HEK293 (cell line): Measurements from ENCODE around the gene ARSD.
"Not testable (repeated sequence)": the region's sequence is repeated elsewhere in the genome, so short reads cannot be mapped to it uniquely, and the experiment has no call there.

Experiments used
- CTCF ChIA-PET: fragments of 350-600 bp; formaldehyde crosslinking; extraction: SDS; loops from one replicate; lab custom pipeline; 2021; ENCODE audit warnings: antibody characterized with exemption; lab: Yijun Ruan, JAX
- POLR2A ChIA-PET: fragments of 300-600 bp; formaldehyde crosslinking; extraction: SDS; loops from one replicate; lab custom pipeline; 2020; ENCODE audit warnings: antibody characterized with exemption, inconsistent platforms; lab: Yijun Ruan, JAX
- H3K27ac ChIP-seq: fragments of 200-500 bp; sonication (Bioruptor generic); 2 replicates; pipeline ENCODE4 v1.5.1; 2014; ENCODE audit warnings: low read depth, low read length, control low read depth, inconsistent platforms; ENCODE audit errors: extremely low read depth
- H3K36me3 ChIP-seq, 2 experiments: fragments of 200-500 bp in 1 of 2; sonication (Bioruptor generic) in 1 of 2; 1 replicate in 1 of 2; 2 replicates in 1 of 2; pipeline ENCODE4 v1.5.1; 2014 to 2017; ENCODE audit warnings: inconsistent platforms in 2 of 2, low read length in 2 of 2; ENCODE audit not compliant: control insufficient read depth in 2 of 2, insufficient read depth in 1 of 2
- H3K4me1 ChIP-seq: fragments of 200-500 bp; sonication (Bioruptor generic); 2 replicates; pipeline ENCODE4 v1.5.1; 2014; ENCODE audit warnings: mild to moderate bottlenecking, low read length, inconsistent platforms; ENCODE audit not compliant: control insufficient read depth, insufficient read depth
- H3K4me3 ChIP-seq: 2 replicates; pipeline ENCODE4 v1.5.1; 2011; ENCODE audit warnings: low read depth, mild to moderate bottlenecking, control low read depth, low read length, moderate library complexity
- H3K9me3 ChIP-seq: fragments of 200-500 bp; sonication (Bioruptor generic); 2 replicates; pipeline ENCODE4 v1.5.1; 2014; ENCODE audit warnings: low read depth, low read length, inconsistent platforms; ENCODE audit not compliant: control insufficient read depth, insufficient read depth
- GLI2 ChIP-seq: fragments of 450-650 bp; formaldehyde crosslinking; IDR thresholded peaks from 2 replicates; pipeline ENCODE4; 2017; ENCODE audit warnings: missing biosample characterization, missing genetic modification characterization, low read depth, borderline replicate concordance
- IKZF3 ChIP-seq: fragments of 450-650 bp; IDR thresholded peaks from 2 replicates; pipeline ENCODE4 v1.5.0; 2018; ENCODE audit warnings: missing biosample characterization, mild to moderate bottlenecking, missing genetic modification characterization, moderate library complexity
- KLF17 ChIP-seq: fragments of 450-650 bp; formaldehyde crosslinking; IDR thresholded peaks from 2 replicates; pipeline ENCODE4 v1.5.1; 2016; ENCODE audit warnings: missing biosample characterization, missing genetic modification characterization
- KLF9 ChIP-seq: fragments of 450-650 bp; formaldehyde crosslinking; IDR thresholded peaks from 2 replicates; pipeline ENCODE4 v1.5.1; 2016; ENCODE audit warnings: missing biosample characterization, missing genetic modification characterization, low read depth
- ZBTB6 ChIP-seq: fragments of 450-650 bp; formaldehyde crosslinking; IDR thresholded peaks from 2 replicates; pipeline ENCODE4 v1.5.1; 2017; ENCODE audit warnings: missing biosample characterization, missing genetic modification characterization
- ZBTB7A ChIP-seq: fragments of 450-650 bp; formaldehyde crosslinking; IDR thresholded peaks from 2 replicates; pipeline ENCODE4 v1.5.1; 2016; ENCODE audit warnings: low read depth, missing biosample characterization, missing genetic modification characterization
- ZNF140 ChIP-seq: fragments of 450-650 bp; formaldehyde crosslinking; IDR thresholded peaks from 2 replicates; pipeline ENCODE4 v1.5.1; 2016; ENCODE audit warnings: missing biosample characterization, missing genetic modification characterization
- ZNF169 ChIP-seq: fragments of 450-650 bp; formaldehyde crosslinking; IDR thresholded peaks from 2 replicates; pipeline ENCODE4 v1.5.1; 2016; ENCODE audit warnings: missing biosample characterization, missing genetic modification characterization
- ZNF19 ChIP-seq: fragments of 450-650 bp; formaldehyde crosslinking; IDR thresholded peaks from 2 replicates; pipeline ENCODE4; 2016; ENCODE audit warnings: missing biosample characterization, missing genetic modification characterization, low read depth
- ZNF24 ChIP-seq: fragments of 450-650 bp; formaldehyde crosslinking; IDR thresholded peaks from 2 replicates; pipeline ENCODE4 v1.5.1; 2016; ENCODE audit warnings: missing biosample characterization, missing genetic modification characterization
- ZNF335 ChIP-seq: fragments of 450-650 bp; formaldehyde crosslinking; conservative IDR thresholded peaks from 2 replicates; pipeline ENCODE4 v1.5.1; 2016; ENCODE audit warnings: missing biosample characterization, missing genetic modification characterization
- ZNF366 ChIP-seq: fragments of 450-650 bp; formaldehyde crosslinking; conservative IDR thresholded peaks from 2 replicates; pipeline ENCODE4 v1.5.1; 2016; ENCODE audit warnings: missing biosample characterization, missing genetic modification characterization
- ZNF404 ChIP-seq: fragments of 450-650 bp; formaldehyde crosslinking; IDR thresholded peaks from 2 replicates; pipeline ENCODE4 v1.5.1; 2017; ENCODE audit warnings: missing biosample characterization, missing genetic modification characterization
- ZNF433 ChIP-seq: fragments of 450-650 bp; formaldehyde crosslinking; IDR thresholded peaks from 2 replicates; pipeline ENCODE4 v1.5.1; 2016; ENCODE audit warnings: missing biosample characterization, missing genetic modification characterization, low read depth
- ZNF521 ChIP-seq: fragments of 450-650 bp; formaldehyde crosslinking; IDR thresholded peaks from 2 replicates; pipeline ENCODE4 v1.5.1; 2017; ENCODE audit warnings: missing biosample characterization, mild to moderate bottlenecking, missing genetic modification characterization
- ZNF544 ChIP-seq: fragments of 450-650 bp; formaldehyde crosslinking; IDR thresholded peaks from 2 replicates; pipeline ENCODE4 v1.5.0; 2017; ENCODE audit warnings: missing biosample characterization, missing genetic modification characterization
- ZNF580 ChIP-seq: fragments of 450-650 bp; formaldehyde crosslinking; IDR thresholded peaks from 2 replicates; pipeline ENCODE4 v1.5.1; 2016; ENCODE audit warnings: missing biosample characterization, missing genetic modification characterization
- ZNF610 ChIP-seq: fragments of 450-650 bp; formaldehyde crosslinking; IDR thresholded peaks from 2 replicates; pipeline ENCODE4 v1.5.1; 2016; ENCODE audit warnings: missing biosample characterization, missing genetic modification characterization, borderline replicate concordance
- ZNF654 ChIP-seq: fragments of 450-650 bp; formaldehyde crosslinking; IDR thresholded peaks from 2 replicates; pipeline ENCODE4 v1.5.1; 2016; ENCODE audit warnings: low read depth, missing biosample characterization, missing genetic modification characterization
- ZNF660 ChIP-seq: fragments of 450-650 bp; IDR thresholded peaks from 2 replicates; pipeline ENCODE4 v1.5.1; 2018; ENCODE audit warnings: missing biosample characterization, mild to moderate bottlenecking, missing genetic modification characterization
- ZNF704 ChIP-seq: fragments of 450-650 bp; formaldehyde crosslinking; IDR thresholded peaks from 2 replicates; pipeline ENCODE4 v1.5.1; 2016; ENCODE audit warnings: missing biosample characterization, missing genetic modification characterization

The ARSD gene

DNA sequence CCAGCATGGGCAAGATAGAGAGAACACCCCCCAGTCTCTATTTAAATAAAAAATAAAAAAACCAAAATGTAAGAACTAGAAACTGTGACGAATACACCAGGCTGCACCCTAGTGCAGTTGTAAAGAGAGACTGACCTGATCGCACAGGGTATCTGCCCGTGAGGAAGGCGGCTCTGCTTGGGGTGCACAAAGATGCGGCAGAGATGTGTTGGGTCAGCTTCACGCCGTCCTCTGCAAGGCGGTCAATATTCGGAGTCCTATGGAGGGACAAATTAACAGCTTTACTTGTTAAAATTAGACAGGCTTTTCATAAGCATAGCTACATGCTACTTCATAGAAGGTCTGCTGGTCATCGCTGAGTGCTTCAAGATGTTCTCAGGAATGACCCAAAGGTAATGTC lies 26.1 kb upstream of the ARSD start:
- H3K36me3 ChIP-seq: peaks cover 0 to 2% of the 10 kb centered on the region in 2 experiments; a peak in 1 of 3 replicates
- no peak for TF ChIP-seq IKZF3 (tag by site-specific recombination)
- CTCF ChIA-PET: no interaction called here
- H3K4me3 ChIP-seq: no peak overlapping the region
- POLR2A ChIA-PET: no interaction called here
- H3K4me1 ChIP-seq: no peaks in the 10 kb centered on the region
- no peak overlapping the region for H3K27ac ChIP-seq
- no peaks in the 10 kb centered on the region for H3K9me3 ChIP-seq

DNA sequence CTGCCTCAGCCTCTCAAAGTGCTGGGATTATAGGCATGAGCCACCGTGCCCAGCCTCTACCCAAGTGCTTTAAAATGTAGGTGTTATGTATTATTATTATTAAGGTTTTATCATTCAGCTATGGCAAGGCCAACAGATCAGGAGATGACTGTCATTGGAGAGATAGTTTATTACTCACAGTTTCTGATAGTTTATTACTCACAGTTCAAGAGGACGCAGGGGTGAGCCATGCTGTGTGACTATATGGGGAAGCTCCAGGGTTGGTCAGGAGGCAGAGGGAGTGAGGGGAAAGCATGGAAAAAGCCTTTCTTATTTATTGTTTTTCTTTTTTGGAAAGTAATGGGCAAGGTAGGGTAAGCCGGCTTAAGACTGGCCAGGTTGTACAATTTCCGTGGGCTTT lies 25.4 kb upstream of the ARSD start:
- H3K27ac ChIP-seq: no peak overlapping the region
- ChIA-PET CTCF (no interaction called here), POLR2A (no interaction called here)
- no peaks in the 10 kb centered on the region for H3K4me1 ChIP-seq
- H3K36me3 ChIP-seq: peaks cover 0 to 3% of the 10 kb centered on the region in 2 experiments; a peak in 1 of 3 replicates
- TF ChIP-seq KLF17: no peak
- no peak overlapping the region for H3K4me3 ChIP-seq
- H3K9me3 ChIP-seq: no peaks in the 10 kb centered on the region

- POLR2A ChIA-PET, CTCF ChIA-PET, H3K4me1 ChIP-seq, H3K36me3 ChIP-seq, H3K27ac ChIP-seq, H3K9me3 ChIP-seq, H3K4me3 ChIP-seq: not testable (repeated sequence)
Measured at GRCh38 chrX:2937942-2938341, 8.8 kb upstream of the ARSD start.

- H3K27ac ChIP-seq: no peak overlapping the region
- no peak overlapping the region for H3K4me3 ChIP-seq
- CTCF ChIA-PET: no interaction called here
- POLR2A ChIA-PET: no interaction called here
- H3K4me1 ChIP-seq: no peaks in the 10 kb centered on the region
- TF ChIP-seq ZNF335 (tag by site-specific recombination) (no peak), ZNF169 (tag by site-specific recombination) (no peak), ZNF610 (tag by site-specific recombination) (no peak), ZNF654 (tag by site-specific recombination) (no peak), ZNF544 (tag by site-specific recombination) (no peak), KLF9 (tag by site-specific recombination) (no peak), ZNF660 (tag by site-specific recombination) (no peak), GLI2 (tag by site-specific recombination) (no peak), ZNF433 (tag by site-specific recombination) (no peak), ZNF366 (tag by site-specific recombination) (no peak), ZBTB6 (tag by site-specific recombination) (no peak), ZNF404 (tag by site-specific recombination) (no peak), ZNF704 (tag by site-specific recombination) (no peak), ZNF24 (tag by site-specific recombination) (no peak), ZBTB7A (tag by site-specific recombination) (no peak), ZNF580 (no peak), ZNF19 (tag by site-specific recombination) (no peak), ZNF140 (tag by site-specific recombination) (no peak), ZNF521 (tag by site-specific recombination) (no peak)
- no peaks in the 10 kb centered on the region for H3K36me3 ChIP-seq
- H3K9me3 ChIP-seq: no peaks in the 10 kb centered on the region
Measured at GRCh38 chrX:2934715-2935710, 5.9 kb upstream of the ARSD start.
